GM12874 (cell line): ENCODE measurements around the gene CEP97.

Source experiments
- CTCF ChIP-seq: IDR thresholded peaks from 2 replicates; pipeline ENCODE4 v1.5.1; 2011; ENCODE audit warnings: low read depth, mild to moderate bottlenecking, control low read depth, low read length, moderate library complexity; ENCODE audit not compliant: insufficient read depth

The CEP97 gene

GRCh38 chr3:101744811-101745210 lies 20.4 kb downstream of the CEP97 start:
- no peak for TF ChIP-seq CTCF

- no peak for TF ChIP-seq CTCF
These were observed 33.8 kb downstream of the CEP97 start for GRCh38 chr3:101758224-101758623.

- no peak for TF ChIP-seq CTCF
These were observed 37.7 kb downstream of the CEP97 start for GRCh38 chr3:101762041-101762646.

- TF ChIP-seq CTCF = no peak
These were observed 54.1 kb downstream of the CEP97 start for GRCh38 chr3:101778385-101779046.

GRCh38 chr3:101779047-101779821 lies 54.8 kb downstream of the CEP97 start, which contains the start of gene NXPE3:
NXPE3 (plus strand) TSS chr3:101779211; CDS start chr3:101785597, 6,386 bp downstream.
- TF ChIP-seq CTCF = no peak

GRCh38 chr3:101779822-101780381 lies 55.5 kb downstream of the CEP97 start:
- no peak for TF ChIP-seq CTCF

GRCh38 chr3:101780661-101781060 lies 56.2 kb downstream of the CEP97 start:
- no peak for TF ChIP-seq CTCF
